H1 (cell line): ENCODE measurements around the gene SNX20. TPM values are rescaled to one million over a fixed set of nuclear protein-coding genes. Genes with fewer than 3 reads are reported as not detected.

ENCODE experiments used
- CTCF ChIA-PET: fragments of 300-600 bp; sonication (Branson Sonifier 250); formaldehyde crosslinking; loops from one replicate; lab custom pipeline; 2021; ENCODE audit not compliant: partially characterized antibody; lab: Charles Lee
- POLR2A ChIA-PET: fragments of 300-600 bp; sonication (Branson Sonifier 250); formaldehyde crosslinking; loops from one replicate; lab custom pipeline; 2021; ENCODE audit warnings: inconsistent platforms; ENCODE audit not compliant: partially characterized antibody; lab: Charles Lee
- DNase-seq, 2 experiments: peaks; one replicate each; pipeline versions ENCODE4 v3.0.0 to v3.0.0-alpha.2; 2010 to 2022; ENCODE audit warnings: low spot score in 2 of 2, low read depth in 1 of 2, mixed read lengths in 1 of 2
- FAIRE-seq: peaks from 2 replicates; lab custom pipeline; 2011; peaks lifted over from hg19 to GRCh38; lab: Jason Lieb, UNC
- H2AFZ ChIP-seq: 2 replicates; pipeline ENCODE4 v1.8.1; 2012; ENCODE audit warnings: low read length, inconsistent platforms
- H2AK5ac ChIP-seq: 2 replicates; pipeline ENCODE4 v1.6.1; 2013; ENCODE audit warnings: low read depth, low read length
- H2BK120ac ChIP-seq: replicated peaks from 2 replicates; pipeline ENCODE3; 2013; ENCODE audit warnings: low read depth, low read length, inconsistent platforms
- H2BK12ac ChIP-seq: 2 replicates; pipeline ENCODE4 v1.6.1; 2013; ENCODE audit warnings: low read depth, low read length
- H2BK15ac ChIP-seq: 2 replicates; pipeline ENCODE4 v1.6.1; 2013; ENCODE audit warnings: low read length
- H2BK20ac ChIP-seq: 2 replicates; pipeline ENCODE4 v1.6.1; 2013; ENCODE audit warnings: low read length
- H2BK5ac ChIP-seq: 2 replicates; pipeline ENCODE4 v1.6.1; 2013; ENCODE audit warnings: low read depth, low read length
- H3K14ac ChIP-seq: 2 replicates; pipeline ENCODE4 v1.6.1; 2013; ENCODE audit warnings: inconsistent platforms; ENCODE audit not compliant: insufficient read length
- H3K18ac ChIP-seq: 2 replicates; pipeline ENCODE4 v1.6.1; 2013; ENCODE audit warnings: low read length; ENCODE audit errors: extremely low read depth
- H3K23ac ChIP-seq: 2 replicates; pipeline ENCODE4 v1.6.1; 2013; ENCODE audit warnings: inconsistent platforms; ENCODE audit not compliant: insufficient read length
- H3K23me2 ChIP-seq: 2 replicates; pipeline ENCODE4 v1.6.1; 2013; ENCODE audit warnings: low read depth, low read length
- H3K27ac ChIP-seq: 2 replicates; pipeline ENCODE4 v1.6.1; 2011; ENCODE audit warnings: low read depth, low read length, inconsistent platforms
- H3K27me3 ChIP-seq, 4 experiments: replicated peaks in 1 of 4; 1 replicate in 1 of 4; 2 replicates in 3 of 4; pipeline versions ENCODE4 v1.6.1 to v1.8.1; 2011 to 2013; ENCODE audit warnings: low read length in 3 of 4, mild to moderate bottlenecking in 3 of 4, inconsistent platforms in 2 of 4, mixed read lengths in 2 of 4, moderate library complexity in 1 of 4; ENCODE audit not compliant: control insufficient read depth in 3 of 4, insufficient read depth in 3 of 4; ENCODE audit errors: extremely low read depth in 1 of 4
- H3K36me3 ChIP-seq, 4 experiments: 2 replicates each; pipeline versions ENCODE4 v1.6.1 to v1.8.1; 2011 to 2013; ENCODE audit warnings: mild to moderate bottlenecking in 4 of 4, low read length in 3 of 4, moderate library complexity in 2 of 4, control low read depth in 1 of 4, inconsistent platforms in 1 of 4; ENCODE audit not compliant: insufficient read depth in 4 of 4, control insufficient read depth in 2 of 4
- H3K4ac ChIP-seq: replicated peaks from 2 replicates; pipeline ENCODE3; 2013; ENCODE audit warnings: low read length, low read depth, mixed read lengths, inconsistent platforms; ENCODE audit not compliant: insufficient read length
- H3K4me1 ChIP-seq, 4 experiments: replicated peaks in 1 of 4; 1 replicate in 1 of 4; 2 replicates in 3 of 4; pipeline versions ENCODE4 v1.6.1 to v1.8.1; 2011 to 2013; ENCODE audit warnings: low read length in 3 of 4, inconsistent platforms in 2 of 4, mixed read lengths in 1 of 4; ENCODE audit not compliant: insufficient read depth in 4 of 4, control insufficient read depth in 3 of 4
- H3K4me2 ChIP-seq, 2 experiments: 2 replicates each; pipeline versions ENCODE4 v1.6.1 to v1.8.1; 2011 to 2013; ENCODE audit warnings: low read depth in 2 of 2, low read length in 2 of 2, control low read depth in 1 of 2, inconsistent platforms in 1 of 2, mild to moderate bottlenecking in 1 of 2; ENCODE audit not compliant: insufficient read depth in 1 of 2
- H3K4me3 ChIP-seq, 4 experiments: fragments of 200-600, 300-600 bp in 1 of 4; sonication (generic), shearing (Covaris generic), sonication (Bioruptor Twin) in 1 of 4; 2 replicates each; pipeline versions ENCODE4 v1.5.1 to v1.8.1; 2011 to 2016; ENCODE audit warnings: low read length in 4 of 4, low read depth in 3 of 4, control low read depth in 2 of 4, inconsistent platforms in 2 of 4, mild to moderate bottlenecking in 2 of 4, mixed read lengths in 1 of 4, moderate library complexity in 1 of 4; ENCODE audit not compliant: insufficient read depth in 2 of 4; ENCODE audit errors: extremely low read depth in 1 of 4
- H3K56ac ChIP-seq: replicated peaks from 2 replicates; pipeline ENCODE3; 2013; ENCODE audit warnings: low read depth, mild to moderate bottlenecking, mixed read lengths, low read length, inconsistent platforms; ENCODE audit not compliant: insufficient read length
- H3K79me1 ChIP-seq: 2 replicates; pipeline ENCODE4 v1.6.1; 2013; ENCODE audit warnings: low read depth, low read length, control low read depth
- H3K79me2 ChIP-seq, 2 experiments: 2 replicates each; pipeline versions ENCODE4 v1.6.1 to v1.8.1; 2012 to 2013; ENCODE audit warnings: low read length in 2 of 2, mild to moderate bottlenecking in 2 of 2, inconsistent platforms in 1 of 2; ENCODE audit not compliant: insufficient read depth in 2 of 2, control insufficient read depth in 1 of 2
- H3K9ac ChIP-seq, 4 experiments: replicated peaks in 1 of 4; 1 replicate in 1 of 4; 2 replicates in 3 of 4; pipeline versions ENCODE4 v1.6.1 to v1.8.1; 2011 to 2013; ENCODE audit warnings: low read depth in 3 of 4, low read length in 3 of 4, control low read depth in 2 of 4, mild to moderate bottlenecking in 2 of 4, moderate library complexity in 2 of 4, inconsistent platforms in 1 of 4; ENCODE audit errors: extremely low read depth in 1 of 4
- H3K9me3 ChIP-seq, 2 experiments: 2 replicates each; pipeline versions ENCODE4 v1.6.1 to v1.8.1; 2012 to 2013; ENCODE audit warnings: mild to moderate bottlenecking in 2 of 2, moderate library complexity in 2 of 2, control low read depth in 1 of 2, inconsistent platforms in 1 of 2, low read depth in 1 of 2, low read length in 1 of 2, mixed read lengths in 1 of 2; ENCODE audit not compliant: insufficient read depth in 2 of 2
- H4K20me1 ChIP-seq, 2 experiments: replicated peaks in 1 of 2; 2 replicates each; pipeline versions ENCODE3 to v1.8.1; 2011 to 2013; ENCODE audit warnings: inconsistent platforms in 2 of 2, low read length in 2 of 2, mild to moderate bottlenecking in 1 of 2; ENCODE audit not compliant: insufficient read depth in 2 of 2, control insufficient read depth in 1 of 2
- H4K5ac ChIP-seq: 2 replicates; pipeline ENCODE4 v1.6.1; 2013; ENCODE audit warnings: low read length, low read depth, mixed read lengths, inconsistent platforms; ENCODE audit not compliant: insufficient read length
- H4K8ac ChIP-seq: 2 replicates; pipeline ENCODE4 v1.8.0; 2013; ENCODE audit warnings: mild to moderate bottlenecking, moderate library complexity, low read length, inconsistent platforms; ENCODE audit not compliant: insufficient read depth; ENCODE audit errors: extremely low read depth
- H4K91ac ChIP-seq: replicated peaks from 2 replicates; pipeline ENCODE3; 2013; ENCODE audit warnings: low read length, mixed read lengths, inconsistent platforms; ENCODE audit not compliant: insufficient read length
- CHD1 ChIP-seq: IDR thresholded peaks from 2 replicates; pipeline ENCODE4 v1.6.1; 2012; ENCODE audit warnings: low read depth, low read length, improper control_type of control experiment
- CREB1 ChIP-seq: IDR thresholded peaks from 2 replicates; pipeline ENCODE4 v1.6.1; 2012; ENCODE audit warnings: inconsistent platforms
- E2F6 ChIP-seq: IDR thresholded peaks from 2 replicates; pipeline ENCODE4 v1.6.1; 2012; ENCODE audit warnings: inconsistent platforms
- EGR1 ChIP-seq: IDR thresholded peaks from 2 replicates; pipeline ENCODE4 v1.6.1; 2011; ENCODE audit warnings: low read depth, low read length, borderline replicate concordance
- HDAC2 ChIP-seq, 2 experiments: fragments of 300-600 bp in 1 of 2; sonication (generic) in 1 of 2; IDR thresholded peaks; 2 replicates each; pipeline ENCODE4 v1.6.1; 2011 to 2012; ENCODE audit warnings: low read depth in 2 of 2, low read length in 2 of 2, mild to moderate bottlenecking in 2 of 2, moderate library complexity in 2 of 2, borderline replicate concordance in 1 of 2, inconsistent platforms in 1 of 2
- KDM5A ChIP-seq: fragments of 200-600 bp; IDR thresholded peaks from 2 replicates; pipeline ENCODE4 v1.7.1; 2012; ENCODE audit warnings: mild to moderate bottlenecking, low read length, inconsistent platforms, mixed read lengths
- MAX ChIP-seq: IDR thresholded peaks from 2 replicates; pipeline ENCODE4 v1.6.1; 2012; ENCODE audit warnings: inconsistent platforms
- POLR2AphosphoS5 ChIP-seq: IDR thresholded peaks from 2 replicates; pipeline ENCODE4 v1.6.1; 2011; ENCODE audit warnings: low read depth, low read length
- RBBP5 ChIP-seq: IDR thresholded peaks from 2 replicates; pipeline ENCODE4 v1.7.1; 2012; ENCODE audit warnings: low read depth, mild to moderate bottlenecking, inconsistent platforms, low read length, moderate library complexity, borderline replicate concordance
- RNF2 ChIP-seq: fragments of 200-900, 300-1000 bp; sonication (generic); IDR thresholded peaks from 2 replicates; pipeline ENCODE4 v1.7.1; 2016; ENCODE audit warnings: borderline replicate concordance, low read depth, mild to moderate bottlenecking, antibody characterized with exemption, low read length; ENCODE audit not compliant: poor library complexity, severe bottlenecking; ENCODE audit errors: missing control alignments
- SIN3A ChIP-seq, 2 experiments: IDR thresholded peaks in 1 of 2; conservative IDR thresholded peaks in 1 of 2; 2 replicates each; pipeline ENCODE4 v1.6.1; 2011 to 2012; ENCODE audit warnings: low read length in 2 of 2, improper control_type of control experiment in 1 of 2, low read depth in 1 of 2, mild to moderate bottlenecking in 1 of 2
- TEAD4 ChIP-seq: IDR thresholded peaks from 2 replicates; pipeline ENCODE4 v1.6.1; 2012; ENCODE audit warnings: low read depth, low read length, inconsistent platforms, mixed read lengths
- whole genome bisulfite sequencing, 2 experiments: shearing (Covaris generic) in 1 of 2; methylation state at CpG; one replicate each; pipeline versions ENCODE4 v1.1.6 to v1.1.7; 2013 to 2015; ENCODE audit warnings: low lambda C conversion rate in 2 of 2, mixed read lengths in 2 of 2, inconsistent platforms in 1 of 2, low coverage in 1 of 2, missing lambda C conversion rate in 1 of 2; ENCODE audit not compliant: insufficient replicate concordance in 2 of 2, insufficient coverage in 1 of 2, insufficient read length in 1 of 2; ENCODE audit errors: extremely low coverage in 1 of 2, missing lambda C conversion rate in 1 of 2; 5-methylcytosine and 5-hydroxymethylcytosine counted together
- polyA plus RNA-seq, 7 experiments: library from polyadenylated mRNA; depleted of rRNA in 3 of 7; stranded (reverse) in 5 of 7; unstranded in 2 of 7; fragments of >200 nt in 5 of 7; fragments of 200-250 nt in 2 of 7; gene quantifications; 1 replicate in 5 of 7; 2 replicates in 1 of 7; 4 replicates in 1 of 7; pipeline versions ENCODE4 v1.2.1 to v1.2.3, GENCODE V29; 2011 to 2013; ENCODE audit warnings: missing spikeins in 2 of 7, mixed read lengths in 2 of 7
- total RNA-seq: library from RNA; stranded (reverse); fragmentation: NEBNext Ultra II Directional; extraction: Animal tissue kit (Norgen Biotek cat#: 25700); gene quantifications from 2 replicates; pipeline ENCODE4 v1.2.1, GENCODE V29; 2021

Gene SNX20
- total and polyA plus RNA-seq, 2 of the 8 experiments (the other 6 are each of a cell fraction or from before 2014, with no cell fraction given): not detected

- Histone ChIP-seq H3K27ac (no peak overlapping the region), H3K23me2 (no peaks in the 10 kb centered on the region; the same call in 1 of the 2 replicates), H3K4ac (no peak overlapping the region), H3K4me2 (no peak overlapping the region), H4K20me1 (no peaks in the 10 kb centered on the region), H4K8ac (no peak overlapping the region), H3K27me3 (no peaks in the 10 kb centered on the region), H2AFZ (no peak overlapping the region), H3K36me3 (no peaks in the 10 kb centered on the region), H3K9ac (no peak overlapping the region), H3K4me1 (no peaks in the 10 kb centered on the region), H2BK12ac (no peak overlapping the region), H4K5ac (no peak overlapping the region), H3K23ac (no peak overlapping the region), H3K9me3 (peaks cover 13 to 20% of the 10 kb centered on the region in 2 experiments), H2BK20ac (no peak overlapping the region), H4K91ac (no peak overlapping the region), H2BK120ac (no peak overlapping the region), H3K56ac (no peak overlapping the region), H2BK15ac (no peak overlapping the region), H3K4me3 (no peak overlapping the region), H3K79me2 (no peaks in the 10 kb centered on the region), H3K79me1 (no peaks in the 10 kb centered on the region), H3K14ac (no peak overlapping the region)
- FAIRE-seq: no peak
- no peak for DNase-seq
- 90% methylated on average over 4 of the region's 4 CpGs; no CpG with 5 or more reads in 1 of the 2 experiments for WGBS, 2 experiments
- POLR2A ChIA-PET: interaction anchor here (0.5 to 2.1 kb wide), 2 partner anchors 10 to 39 kb away, joined by 3 to 6 read pairs; no protein-coding TSS in a partner anchor
- CTCF ChIA-PET: interaction anchor here (0.6 to 21.1 kb wide), 9 partner anchors 11 to 1296 kb away, joined by 3 to 279 read pairs (median 5); no protein-coding TSS in a partner anchor
- no peak for TF ChIP-seq CHD1
- no peak for TF ChIP-seq RBBP5
- no peak for TF ChIP-seq CREB1
- TF ChIP-seq POLR2AphosphoS5: no peak
- no peak for TF ChIP-seq MAX
- TF ChIP-seq TEAD4: no peak
- TF ChIP-seq EGR1: no peak
- TF ChIP-seq SIN3A (conservative IDR thresholded peaks at IDR 0.05 in 1 of 2, IDR thresholded peaks at IDR 0.05 in 1 of 2; ENCODE audit: low read depth in 1 of 2, low read length in 2 of 2): no peak
- no peak for TF ChIP-seq KDM5A
- TF ChIP-seq HDAC2 (IDR thresholded peaks at IDR 0.05; ENCODE audit: borderline replicate concordance in 1 of 2, low read depth in 2 of 2, low read length in 2 of 2): no peak
- no peak for TF ChIP-seq RNF2
- no peak for TF ChIP-seq E2F6
- TF ChIP-seq, all 59 proteins: peak for 0
- Histone ChIP-seq H2AK5ac (no peak overlapping the region), H2BK5ac (no peak overlapping the region), H3K18ac (no peak overlapping the region)
These were observed 6.3 kb downstream of the SNX20 start for GRCh38 chr16:50674831-50675230.
